GM21447 (cell line): ENCODE results near the gene MYO1D.

Experiments
- ATAC-seq: cut with Tn5 transposase; IDR thresholded peaks from one replicate; pipeline ENCODE4 v1.9.1; 2021; ENCODE audit not compliant: unreplicated experiment

MYO1D gene

GRCh38 chr17:32493976-32494513 is 382.9 kb downstream of the MYO1D start:
- no peak for ATAC-seq

DNA sequence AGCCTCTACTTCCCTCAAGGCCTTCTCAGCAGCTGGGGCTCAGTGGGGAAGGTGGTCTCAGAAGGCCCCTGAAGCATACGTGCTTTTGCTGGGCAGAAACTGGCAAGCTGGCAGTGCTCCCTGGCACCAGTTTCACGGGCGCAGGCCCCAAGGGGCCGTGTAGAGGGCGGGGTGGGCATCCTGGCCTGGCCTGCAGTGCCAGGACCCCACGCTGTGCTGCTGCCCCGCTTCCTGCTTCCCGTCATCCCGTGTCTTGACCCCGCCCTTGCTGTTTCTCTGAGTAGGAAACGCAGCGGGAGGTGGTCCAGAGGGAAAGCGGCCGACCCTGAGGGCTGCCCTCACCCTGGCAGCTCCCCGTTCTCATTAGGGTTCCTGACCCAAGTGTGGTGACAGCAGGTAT is 383.4 kb downstream of the MYO1D start:
- ATAC-seq = no peak

- ATAC-seq = no peak
Measured at GRCh38 chr17:32492648-32493289, 384.2 kb downstream of the MYO1D start.

DNA sequence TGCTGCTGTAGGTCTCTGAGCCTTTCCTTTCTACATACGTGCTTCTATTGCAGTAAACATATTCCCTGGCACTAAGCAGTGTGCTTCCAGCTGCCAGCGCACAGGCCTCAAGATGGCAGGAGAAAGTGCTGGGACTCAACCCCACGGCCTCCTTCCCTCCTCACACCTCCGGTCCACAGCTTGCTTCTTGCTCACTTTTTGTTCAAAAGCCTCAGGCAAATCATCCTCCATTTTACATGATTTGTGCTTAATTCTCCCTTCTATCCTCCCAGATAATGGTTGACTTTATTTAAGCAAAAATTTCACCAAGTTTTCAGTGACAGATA is 384.7 kb downstream of the MYO1D start:
- no peak for ATAC-seq

GRCh38 chr17:32491371-32492263 is 385.3 kb downstream of the MYO1D start:
- ATAC-seq = no peak

- ATAC-seq = no peak
Measured at GRCh38 chr17:32490101-32490482, 386.8 kb downstream of the MYO1D start.

DNA sequence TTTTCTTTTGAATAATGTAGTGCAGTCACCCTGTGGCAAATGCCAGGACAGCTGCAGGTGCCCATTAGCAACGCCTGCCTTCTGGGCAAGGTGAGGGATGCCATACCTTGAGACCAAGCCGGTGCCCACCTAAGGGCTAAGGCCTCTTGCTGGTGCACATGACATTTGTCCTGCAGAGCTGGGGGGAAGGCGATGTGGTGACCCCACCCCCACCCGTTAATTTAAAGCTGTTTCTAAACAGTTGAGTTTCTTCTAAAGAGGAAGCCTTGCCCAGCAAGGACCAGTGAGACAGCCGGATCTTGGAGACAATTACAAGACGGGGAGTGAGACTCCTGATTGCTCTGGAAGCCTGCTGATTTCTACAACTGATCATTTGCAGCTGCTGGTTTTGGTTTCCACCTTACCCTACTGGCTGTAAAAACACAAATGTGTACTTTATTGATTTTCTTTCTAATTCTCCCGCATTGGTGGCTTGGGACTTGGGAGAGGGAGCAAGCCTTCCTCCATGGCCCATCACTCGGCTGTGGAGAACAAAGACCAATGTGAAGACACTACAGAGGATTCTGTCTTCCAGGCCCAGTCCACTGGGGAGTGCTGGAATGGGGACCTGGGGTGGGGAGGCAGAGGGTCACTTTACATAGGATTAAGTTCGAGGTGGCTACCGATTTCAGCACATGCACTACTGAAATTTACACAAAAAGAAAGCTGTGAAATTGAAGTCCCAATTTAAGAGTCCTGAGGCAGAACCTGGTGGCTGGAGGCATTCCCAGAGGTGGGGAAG is 387.4 kb downstream of the MYO1D start:
- no peak for ATAC-seq

DNA sequence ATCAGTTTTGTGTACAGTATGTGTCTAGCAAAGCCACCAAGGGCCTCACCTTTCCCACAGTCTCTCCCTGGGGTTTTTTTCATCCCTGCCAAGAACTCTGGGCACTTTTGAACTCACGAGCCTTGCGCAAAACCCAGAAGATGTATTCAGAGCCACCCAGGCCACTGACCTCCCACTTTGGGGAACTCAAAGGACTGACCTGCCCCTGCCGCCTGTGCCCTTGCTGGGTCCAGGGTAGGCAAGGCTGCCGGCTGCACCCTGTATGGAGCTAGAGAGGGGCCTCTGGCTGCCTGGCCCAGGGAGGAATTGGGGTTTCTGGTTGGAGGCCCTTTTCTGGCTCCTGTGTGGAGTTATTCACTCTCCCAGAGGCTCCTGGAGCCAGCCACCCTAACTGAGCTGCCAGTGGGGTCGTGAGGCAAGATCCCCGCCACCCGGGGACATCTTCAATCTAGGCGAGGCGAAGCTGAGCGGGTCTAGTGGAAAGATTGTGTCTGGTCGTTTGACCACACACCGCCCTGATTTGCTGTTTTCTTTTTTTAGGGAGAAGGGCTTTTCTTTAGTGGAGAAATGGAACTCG is 388.2 kb downstream of the MYO1D start:
- no peak for ATAC-seq

DNA sequence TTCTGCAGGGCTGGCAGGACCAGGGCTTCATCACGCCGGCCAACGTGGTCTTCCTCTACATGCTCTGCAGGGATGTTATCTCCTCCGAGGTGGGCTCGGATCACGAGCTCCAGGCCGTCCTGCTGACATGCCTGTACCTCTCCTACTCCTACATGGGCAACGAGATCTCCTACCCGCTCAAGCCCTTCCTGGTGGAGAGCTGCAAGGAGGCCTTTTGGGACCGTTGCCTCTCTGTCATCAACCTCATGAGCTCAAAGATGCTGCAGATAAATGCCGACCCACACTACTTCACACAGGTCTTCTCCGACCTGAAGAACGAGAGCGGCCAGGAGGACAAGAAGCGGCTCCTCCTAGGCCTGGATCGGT is 388.8 kb downstream of the MYO1D start:
- ATAC-seq = no peak

DNA sequence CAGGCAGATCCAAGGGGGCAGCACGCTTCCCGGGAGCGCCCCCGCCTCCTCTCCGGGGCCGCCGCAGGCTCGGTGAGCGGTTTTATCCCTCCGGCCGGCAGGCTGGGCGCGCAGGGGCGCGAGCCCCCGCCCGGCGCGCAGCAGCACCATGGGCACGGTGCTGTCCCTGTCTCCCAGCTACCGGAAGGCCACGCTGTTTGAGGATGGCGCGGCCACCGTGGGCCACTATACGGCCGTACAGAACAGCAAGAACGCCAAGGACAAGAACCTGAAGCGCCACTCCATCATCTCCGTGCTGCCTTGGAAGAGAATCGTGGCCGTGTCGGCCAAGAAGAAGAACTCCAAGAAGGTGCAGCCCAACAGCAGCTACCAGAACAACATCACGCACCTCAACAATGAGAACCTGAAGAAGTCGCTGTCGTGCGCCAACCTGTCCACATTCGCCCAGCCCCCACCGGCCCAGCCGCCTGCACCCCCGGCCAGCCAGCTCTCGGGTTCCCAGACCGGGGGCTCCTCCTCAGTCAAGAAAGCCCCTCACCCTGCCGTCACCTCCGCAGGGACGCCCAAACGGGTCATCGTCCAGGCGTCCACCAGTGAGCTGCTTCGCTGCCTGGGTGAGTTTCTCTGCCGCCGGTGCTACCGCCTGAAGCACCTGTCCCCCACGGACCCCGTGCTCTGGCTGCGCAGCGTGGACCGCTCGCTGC is 389.3 kb downstream of the MYO1D start:
- ATAC-seq = no peak

- ATAC-seq = peak; percentile 41
Measured at GRCh38 chr17:32486701-32487472, 390.0 kb downstream of the MYO1D start, which contains the start of gene CDK5R1. TSS of gene CDK5R1 (plus strand) at chr17:32486993. CDS start at chr17:32487621, 628 bp downstream.

DNA sequence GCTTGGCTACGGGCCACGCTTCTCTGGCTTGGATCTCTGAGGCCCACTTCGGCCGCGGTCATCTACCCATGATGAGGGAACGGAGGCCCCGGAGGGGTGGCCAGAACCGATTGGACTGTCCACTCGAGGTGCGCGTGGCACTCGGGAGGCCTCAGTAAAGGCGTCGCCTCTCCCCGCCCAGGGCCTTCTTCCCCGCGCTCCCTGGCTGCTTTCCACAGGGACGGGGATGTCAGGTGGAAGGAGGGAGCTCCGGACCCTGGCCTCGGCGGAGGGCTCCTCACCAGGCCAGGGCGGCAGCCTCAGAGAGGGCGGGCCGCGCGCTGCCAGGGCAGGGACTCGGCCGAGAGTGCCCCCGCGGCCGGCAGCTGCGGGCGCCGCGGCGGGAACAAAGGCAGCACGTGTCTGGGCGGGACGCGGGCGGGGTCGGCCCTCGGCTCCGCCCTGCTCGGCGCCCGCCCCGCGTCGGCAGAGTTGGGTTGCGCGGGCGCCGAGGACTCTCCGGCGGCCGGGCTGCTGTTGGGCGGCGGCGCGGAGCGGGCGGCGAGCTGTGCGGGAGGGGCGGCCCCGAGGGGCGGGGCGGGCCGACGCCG is 390.7 kb downstream of the MYO1D start:
- ATAC-seq = peak; percentile 25

GRCh38 chr17:32485261-32486110 is 391.4 kb downstream of the MYO1D start:
- ATAC-seq = no peak

- ATAC-seq = no peak
Measured at GRCh38 chr17:32484628-32485027, 392.3 kb downstream of the MYO1D start.

DNA sequence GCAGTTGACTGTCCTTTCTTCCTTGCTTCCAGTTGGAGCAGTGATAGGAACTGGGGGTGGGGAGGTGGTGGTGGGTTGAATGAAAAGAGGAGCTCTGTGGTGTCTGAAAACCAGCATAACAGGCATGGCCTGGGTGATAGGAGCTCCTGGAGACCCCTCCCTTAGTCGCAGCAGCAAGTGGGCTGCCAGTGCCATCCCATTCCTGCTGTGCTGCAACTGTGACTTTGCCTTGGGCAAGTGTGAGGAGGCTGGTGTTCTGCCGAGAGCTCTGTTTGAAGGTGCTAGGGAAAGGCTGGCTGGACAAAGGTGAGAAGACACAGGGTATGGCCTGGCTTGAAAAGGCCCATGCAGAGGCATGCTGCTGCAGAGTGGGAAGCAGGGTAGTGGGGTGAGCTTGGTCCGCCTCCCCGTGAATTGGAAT is 392.9 kb downstream of the MYO1D start:
- ATAC-seq = no peak

GRCh38 chr17:32483451-32484019 is 393.4 kb downstream of the MYO1D start:
- ATAC-seq = no peak

DNA sequence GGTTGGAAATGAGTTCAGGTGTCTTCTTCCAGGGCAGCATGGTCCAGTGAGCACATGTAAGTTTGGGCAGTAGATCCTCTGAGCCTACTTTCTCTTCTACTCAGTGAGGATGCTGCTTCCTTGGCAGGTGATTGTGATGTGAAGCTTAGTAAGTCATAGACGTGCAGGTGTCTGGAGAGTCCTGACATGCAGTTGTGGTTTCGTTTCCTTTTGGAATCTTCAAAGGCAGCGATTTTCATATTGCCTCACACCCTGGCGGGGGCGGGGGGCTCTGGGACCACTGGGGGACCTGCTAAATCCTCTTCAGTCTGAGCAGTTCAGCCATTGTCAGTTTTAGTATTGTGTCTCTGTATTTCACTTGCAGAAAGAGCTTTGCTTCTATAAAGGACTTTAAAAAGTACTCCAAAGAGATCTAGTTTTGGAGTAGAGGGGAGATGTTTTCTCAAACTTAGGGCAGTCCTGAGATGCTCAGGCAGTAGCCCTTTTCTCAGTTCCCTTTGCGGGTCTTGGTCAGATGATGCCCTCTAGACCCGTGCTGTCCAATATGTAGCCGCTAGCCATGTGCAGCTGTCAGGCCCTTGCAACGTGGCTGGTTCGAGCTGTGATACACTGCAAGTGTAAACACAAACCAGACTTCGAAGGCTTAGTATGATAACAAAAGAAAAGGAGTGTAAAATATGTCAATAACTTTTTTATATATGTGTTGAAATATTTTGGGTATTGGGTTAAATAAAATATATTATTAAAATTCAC is 394.2 kb downstream of the MYO1D start:
- no peak for ATAC-seq
